ENCODE measurements around the gene CACNA2D3. TPM values are rescaled to one million over a fixed set of nuclear protein-coding genes. Genes with fewer than 3 reads are reported as not detected.

The CACNA2D3 gene
- total RNA-seq, 1 donor from 2014 or later, result 0.29 TPM

- Mint-ChIP-seq H3K36me3 (ENCODE audit: insufficient read depth) (no peaks in the 10 kb centered on the region), H3K27ac (no peak overlapping the region), H3K4me3 (ENCODE audit: low read depth) (no peak overlapping the region), H3K9me3 (ENCODE audit: low read depth) (no peaks in the 10 kb centered on the region), H3K4me1 (ENCODE audit: low read depth) (peaks cover 2% of the 10 kb centered on the region), H3K27me3 (no peaks in the 10 kb centered on the region)
- no peak for DNase-seq (ENCODE audit: low spot score, unreplicated experiment)
- no peak for TF ChIP-seq CTCF (IDR thresholded peaks at IDR 0.05; ENCODE audit: unreplicated experiment)
These were observed 996.9 kb downstream of the CACNA2D3 start for GRCh38 chr3:55119268-55119667.

GRCh38 chr3:55122312-55122711, 1000.0 kb downstream of the CACNA2D3 start:
- Mint-ChIP-seq H3K4me1 (ENCODE audit: low read depth) (peaks cover 5% of the 10 kb centered on the region), H3K9me3 (ENCODE audit: low read depth) (no peaks in the 10 kb centered on the region), H3K36me3 (ENCODE audit: insufficient read depth) (no peaks in the 10 kb centered on the region), H3K4me3 (ENCODE audit: low read depth) (no peak overlapping the region), H3K27ac (no peak overlapping the region), H3K27me3 (no peaks in the 10 kb centered on the region)
- no peak for DNase-seq (ENCODE audit: low spot score, unreplicated experiment)
- TF ChIP-seq CTCF (IDR thresholded peaks at IDR 0.05; ENCODE audit: unreplicated experiment), result no peak

Other genes with a start within 250 kb of the CACNA2D3 start
- 55.1 and 60.8 TPM in 2 replicates for gene ACTR8, start 240.4 kb upstream of the CACNA2D3 start, total RNA-seq
- gene SELENOK, start 230.7 kb upstream of the CACNA2D3 start, total RNA-seq, result 40.2 and 44.2 TPM in 2 replicates